Liver (tissue), 3 donors: ENCODE data around the gene CPNE5.

Experiments
- CTCF ChIP-seq: fragments of 150-350 bp; IDR thresholded peaks from 2 replicates; pipeline ENCODE4 v1.5.1; 2017; ENCODE audit warnings: improper control_type of control experiment, low read depth, low read length; ENCODE audit not compliant: missing input control
- JUND ChIP-seq, 2 donors: IDR thresholded peaks; 2 replicates each; pipeline ENCODE4 v1.6.1; 2016; ENCODE audit warnings: antibody characterized with exemption in 2 of 2
- NR2F2 ChIP-seq: IDR thresholded peaks from 2 replicates; pipeline ENCODE4 v1.6.1; 2016; ENCODE audit warnings: antibody characterized with exemption
- RAD21 ChIP-seq, 2 donors: IDR thresholded peaks; 2 replicates each; pipeline ENCODE4 v1.6.1; 2016; ENCODE audit warnings: antibody characterized with exemption in 2 of 2, mild to moderate bottlenecking in 2 of 2
- YY1 ChIP-seq: IDR thresholded peaks from 2 replicates; pipeline ENCODE4 v1.6.1; 2016; ENCODE audit warnings: antibody characterized with exemption, mild to moderate bottlenecking
- TF ChIP-seq, protein P1 (sequence below): IDR thresholded peaks from 2 replicates; pipeline ENCODE4 v1.6.1; 2016; ENCODE audit warnings: antibody characterized with exemption
- TF ChIP-seq, protein P2 (sequence below): IDR thresholded peaks from 2 replicates; pipeline ENCODE4 v1.6.1; 2016; ENCODE audit warnings: antibody characterized with exemption
- TF ChIP-seq, protein P3 (sequence below): IDR thresholded peaks from 2 replicates; pipeline ENCODE4 v1.6.1; 2016; ENCODE audit warnings: antibody characterized with exemption
- donor health status: healthy.
- donor health status: healthy.

GRCh38 chr6:36862848-36863382 is 23.7 kb upstream of the CPNE5 start:
- TF ChIP-seq CTCF (no peak), JUND (IDR thresholded peaks at IDR 0.05) (no peak), RAD21 (IDR thresholded peaks at IDR 0.05) (no peak), YY1 (no peak), NR2F2 (no peak)
- TF ChIP-seq, protein P1, sequence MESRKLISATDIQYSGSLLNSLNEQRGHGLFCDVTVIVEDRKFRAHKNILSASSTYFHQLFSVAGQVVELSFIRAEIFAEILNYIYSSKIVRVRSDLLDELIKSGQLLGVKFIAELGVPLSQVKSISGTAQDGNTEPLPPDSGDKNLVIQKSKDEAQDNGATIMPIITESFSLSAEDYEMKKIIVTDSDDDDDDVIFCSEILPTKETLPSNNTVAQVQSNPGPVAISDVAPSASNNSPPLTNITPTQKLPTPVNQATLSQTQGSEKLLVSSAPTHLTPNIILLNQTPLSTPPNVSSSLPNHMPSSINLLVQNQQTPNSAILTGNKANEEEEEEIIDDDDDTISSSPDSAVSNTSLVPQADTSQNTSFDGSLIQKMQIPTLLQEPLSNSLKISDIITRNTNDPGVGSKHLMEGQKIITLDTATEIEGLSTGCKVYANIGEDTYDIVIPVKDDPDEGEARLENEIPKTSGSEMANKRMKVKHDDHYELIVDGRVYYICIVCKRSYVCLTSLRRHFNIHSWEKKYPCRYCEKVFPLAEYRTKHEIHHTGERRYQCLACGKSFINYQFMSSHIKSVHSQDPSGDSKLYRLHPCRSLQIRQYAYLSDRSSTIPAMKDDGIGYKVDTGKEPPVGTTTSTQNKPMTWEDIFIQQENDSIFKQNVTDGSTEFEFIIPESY = no peak
- TF ChIP-seq, protein P2, sequence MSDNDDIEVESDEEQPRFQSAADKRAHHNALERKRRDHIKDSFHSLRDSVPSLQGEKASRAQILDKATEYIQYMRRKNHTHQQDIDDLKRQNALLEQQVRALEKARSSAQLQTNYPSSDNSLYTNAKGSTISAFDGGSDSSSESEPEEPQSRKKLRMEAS = no peak
- TF ChIP-seq, protein P3, sequence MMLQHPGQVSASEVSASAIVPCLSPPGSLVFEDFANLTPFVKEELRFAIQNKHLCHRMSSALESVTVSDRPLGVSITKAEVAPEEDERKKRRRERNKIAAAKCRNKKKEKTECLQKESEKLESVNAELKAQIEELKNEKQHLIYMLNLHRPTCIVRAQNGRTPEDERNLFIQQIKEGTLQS = no peak
